Right lobe of liver (tissue), 4 donors: ENCODE results near the gene COL1A2.

Experiments used
- POLR2A ChIP-seq: fragments of 450-650 bp; IDR thresholded peaks from one replicate; pipeline ENCODE4 v1.6.1; 2017; ENCODE audit warnings: antibody characterized with exemption, mild to moderate bottlenecking
- TF ChIP-seq, protein P1 (sequence below), 4 donors: fragments of 200-600 bp in 3 of 4; fragments of 450-650 bp in 1 of 4; IDR thresholded peaks; one replicate each; pipeline versions ENCODE4 v1.5.1 to v1.8.0; 2016 to 2022; ENCODE audit warnings: antibody characterized with exemption in 4 of 4, mild to moderate bottlenecking in 2 of 4
- donor health status: DM: no; HTN: no; CAD: no.
- donor health status: DM: no; HTN: no; CAD: no.
- donor health status: DM: no; HTN: yes; CAD: no.

DNA sequence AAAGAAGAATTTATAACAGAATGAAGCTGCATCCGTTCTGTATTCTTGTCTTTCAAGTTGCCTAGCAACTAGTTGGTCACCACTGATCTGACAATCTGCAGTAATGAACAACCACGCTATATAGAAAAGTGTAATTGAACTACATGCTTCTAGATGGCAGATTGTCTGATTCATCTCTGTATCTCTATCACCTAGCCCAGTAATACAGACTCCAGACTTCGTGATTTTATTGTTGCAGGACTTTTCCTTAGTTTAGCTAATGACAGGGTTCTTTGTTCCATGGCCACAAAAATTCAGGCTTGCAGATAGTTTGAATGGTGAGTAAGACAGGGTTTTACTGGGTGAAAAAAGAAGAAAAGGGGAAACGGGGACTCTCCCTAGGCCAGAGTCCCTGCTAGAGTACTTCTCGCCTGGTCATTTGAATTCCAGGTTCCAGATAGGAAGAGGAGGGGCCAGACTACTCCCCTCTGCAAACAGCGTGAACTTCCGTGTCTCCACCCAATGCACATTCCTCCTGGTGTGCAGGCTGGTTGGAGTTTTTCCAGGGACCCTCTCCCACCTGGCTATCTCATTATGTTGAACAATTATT, 45.9 kb downstream of the COL1A2 start:
- no peak for TF ChIP-seq POLR2A
- TF ChIP-seq, protein P1, sequence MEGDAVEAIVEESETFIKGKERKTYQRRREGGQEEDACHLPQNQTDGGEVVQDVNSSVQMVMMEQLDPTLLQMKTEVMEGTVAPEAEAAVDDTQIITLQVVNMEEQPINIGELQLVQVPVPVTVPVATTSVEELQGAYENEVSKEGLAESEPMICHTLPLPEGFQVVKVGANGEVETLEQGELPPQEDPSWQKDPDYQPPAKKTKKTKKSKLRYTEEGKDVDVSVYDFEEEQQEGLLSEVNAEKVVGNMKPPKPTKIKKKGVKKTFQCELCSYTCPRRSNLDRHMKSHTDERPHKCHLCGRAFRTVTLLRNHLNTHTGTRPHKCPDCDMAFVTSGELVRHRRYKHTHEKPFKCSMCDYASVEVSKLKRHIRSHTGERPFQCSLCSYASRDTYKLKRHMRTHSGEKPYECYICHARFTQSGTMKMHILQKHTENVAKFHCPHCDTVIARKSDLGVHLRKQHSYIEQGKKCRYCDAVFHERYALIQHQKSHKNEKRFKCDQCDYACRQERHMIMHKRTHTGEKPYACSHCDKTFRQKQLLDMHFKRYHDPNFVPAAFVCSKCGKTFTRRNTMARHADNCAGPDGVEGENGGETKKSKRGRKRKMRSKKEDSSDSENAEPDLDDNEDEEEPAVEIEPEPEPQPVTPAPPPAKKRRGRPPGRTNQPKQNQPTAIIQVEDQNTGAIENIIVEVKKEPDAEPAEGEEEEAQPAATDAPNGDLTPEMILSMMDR (IDR thresholded peaks at IDR 0.05), result no peak
